HepG2 (cell line): Measurements from ENCODE around the gene ZNF503. TPM values are rescaled to one million over a fixed set of nuclear protein-coding genes. Genes with fewer than 3 reads are reported as not detected.
A peak's percentile ranks its signal among the peaks of the same experiment; 100 is the strongest.

ENCODE experiments used
- ARID2 ChIP-seq: sonication (generic); formaldehyde crosslinking; IDR thresholded peaks from 2 replicates; pipeline ENCODE4 v1.8.1; 2022; ENCODE audit warnings: mild to moderate bottlenecking, missing genetic modification reagents, borderline replicate concordance
- BATF2 ChIP-seq: sonication (generic); formaldehyde crosslinking; IDR thresholded peaks from 2 replicates; pipeline ENCODE4 v1.8.0; 2022; ENCODE audit warnings: mild to moderate bottlenecking, missing genetic modification reagents, moderate library complexity
- CEBPG ChIP-seq: IDR thresholded peaks from 2 replicates; pipeline ENCODE4 v1.6.1; 2016
- EP300 ChIP-seq, 3 experiments: sonication (generic) in 1 of 3; formaldehyde crosslinking in 1 of 3; IDR thresholded peaks; 2 replicates each; pipeline versions ENCODE4 v1.5.1 to v1.6.1; 2011 to 2020; ENCODE audit warnings: low read depth in 2 of 3, low read length in 2 of 3, borderline replicate concordance in 1 of 3, improper control_type of control experiment in 1 of 3, mild to moderate bottlenecking in 1 of 3, missing genetic modification reagents in 1 of 3, moderate library complexity in 1 of 3
- FOXJ3 ChIP-seq: sonication (generic); formaldehyde crosslinking; IDR thresholded peaks from 2 replicates; pipeline ENCODE4 v1.4.0; 2020; ENCODE audit warnings: missing genetic modification reagents, mild to moderate bottlenecking, borderline replicate concordance
- HDAC1 ChIP-seq: sonication (generic); formaldehyde crosslinking; IDR thresholded peaks from 2 replicates; pipeline ENCODE4 v1.5.1; 2020; ENCODE audit warnings: mild to moderate bottlenecking, missing genetic modification reagents
- HES4 ChIP-seq: sonication (generic); formaldehyde crosslinking; IDR thresholded peaks from 2 replicates; pipeline ENCODE4 v1.9.0; 2021; ENCODE audit warnings: mild to moderate bottlenecking, missing genetic modification reagents, borderline replicate concordance
- HNF4A ChIP-seq: sonication (generic); formaldehyde crosslinking; IDR thresholded peaks from 2 replicates; pipeline ENCODE4 v1.4.0; 2020; ENCODE audit warnings: missing genetic modification reagents
- IRF9 ChIP-seq: sonication (generic); formaldehyde crosslinking; IDR thresholded peaks from 2 replicates; pipeline ENCODE4 v1.8.0; 2022; ENCODE audit warnings: missing genetic modification reagents, mild to moderate bottlenecking, borderline replicate concordance
- JDP2 ChIP-seq: sonication (generic); formaldehyde crosslinking; IDR thresholded peaks from 2 replicates; pipeline ENCODE4 v1.8.1; 2022; ENCODE audit warnings: missing genetic modification reagents, borderline replicate concordance
- MAF1 ChIP-seq: sonication (generic); formaldehyde crosslinking; IDR thresholded peaks from 2 replicates; pipeline ENCODE4 v1.5.0; 2020; ENCODE audit warnings: missing genetic modification reagents, borderline replicate concordance
- MATR3 ChIP-seq: sonication (generic); formaldehyde crosslinking; IDR thresholded peaks from 2 replicates; pipeline ENCODE4 v1.4.0; 2020; ENCODE audit warnings: missing genetic modification reagents
- MIER2 ChIP-seq: IDR thresholded peaks from 2 replicates; pipeline ENCODE4 v1.6.1; 2016; ENCODE audit warnings: missing biosample characterization, missing genetic modification reagents
- MLLT10 ChIP-seq: sonication (generic); formaldehyde crosslinking; IDR thresholded peaks from 2 replicates; pipeline ENCODE4 v1.4.0; 2020; ENCODE audit warnings: missing genetic modification reagents
- NKX3-1 ChIP-seq: sonication (generic); formaldehyde crosslinking; IDR thresholded peaks from 2 replicates; pipeline ENCODE4 v1.5.0; 2020; ENCODE audit warnings: missing genetic modification reagents
- NR0B2 ChIP-seq: sonication (generic); formaldehyde crosslinking; IDR thresholded peaks from 2 replicates; pipeline ENCODE4 v1.4.0; 2020; ENCODE audit warnings: mild to moderate bottlenecking, missing genetic modification reagents
- PCBP1 ChIP-seq: fragments of 200-400 bp; formaldehyde crosslinking; IDR thresholded peaks from 2 replicates; pipeline ENCODE4 v1.6.1; 2017; ENCODE audit warnings: mild to moderate bottlenecking, low read depth, low read length, borderline replicate concordance
- RFXAP ChIP-seq: sonication (generic); formaldehyde crosslinking; IDR thresholded peaks from 2 replicates; pipeline ENCODE4 v1.4.0; 2020; ENCODE audit warnings: missing genetic modification reagents, borderline replicate concordance
- SCMH1 ChIP-seq: sonication (generic); formaldehyde crosslinking; IDR thresholded peaks from 2 replicates; pipeline ENCODE4 v1.9.0; 2021; ENCODE audit warnings: missing genetic modification reagents, mild to moderate bottlenecking, borderline replicate concordance
- SKI ChIP-seq: fragments of 450-650 bp; IDR thresholded peaks from one replicate; pipeline ENCODE4 v1.6.1; 2018; ENCODE audit warnings: mild to moderate bottlenecking; ENCODE audit not compliant: partially characterized antibody
- ZFP36L2 ChIP-seq: sonication (generic); formaldehyde crosslinking; IDR thresholded peaks from 2 replicates; pipeline ENCODE4 v1.4.0; 2020; ENCODE audit warnings: missing genetic modification reagents
- ZNF205 ChIP-seq: IDR thresholded peaks from 2 replicates; pipeline ENCODE4 v1.6.1; 2018; ENCODE audit warnings: missing biosample characterization, missing genetic modification reagents
- ZNF232 ChIP-seq: sonication (generic); formaldehyde crosslinking; IDR thresholded peaks from 2 replicates; pipeline ENCODE4 v1.4.0; 2020; ENCODE audit warnings: missing genetic modification reagents, borderline replicate concordance
- ZNF589 ChIP-seq: sonication (generic); formaldehyde crosslinking; conservative IDR thresholded peaks from 2 replicates; pipeline ENCODE4 v1.8.0; 2022; ENCODE audit warnings: mild to moderate bottlenecking, moderate library complexity, missing genetic modification reagents
- ZNF607 ChIP-seq: sonication (generic); formaldehyde crosslinking; IDR thresholded peaks from 2 replicates; pipeline ENCODE4 v1.5.1; 2020; ENCODE audit warnings: missing genetic modification reagents, mild to moderate bottlenecking, borderline replicate concordance
- ZNF619 ChIP-seq: sonication (generic); formaldehyde crosslinking; IDR thresholded peaks from 2 replicates; pipeline ENCODE4 v1.4.0; 2020; ENCODE audit warnings: mild to moderate bottlenecking, missing genetic modification reagents
- ZNF740 ChIP-seq: sonication (generic); formaldehyde crosslinking; IDR thresholded peaks from 2 replicates; pipeline ENCODE4 v1.4.0; 2020; ENCODE audit warnings: missing genetic modification reagents
- ZSCAN30 ChIP-seq: sonication (generic); formaldehyde crosslinking; IDR thresholded peaks from 2 replicates; pipeline ENCODE4 v1.5.0; 2020; ENCODE audit warnings: mild to moderate bottlenecking, missing genetic modification reagents
- polyA plus RNA-seq, 8 experiments: library from polyadenylated mRNA; depleted of rRNA in 3 of 8; stranded (reverse) in 7 of 8; unstranded in 1 of 8; fragments of >200 nt; fragmentation: Illumina TruSeq in 4 of 8; extraction: Trizol in 4 of 8; gene quantifications; 2 replicates each; pipeline versions ENCODE4 v1.2.1 to v1.2.3, GENCODE V29; 2011 to 2016; ENCODE audit warnings: low read depth in 4 of 8, missing spikeins in 1 of 8, mixed read lengths in 1 of 8; ENCODE audit not compliant: insufficient read depth in 1 of 8
- total RNA-seq, 5 experiments: library from RNA; depleted of rRNA; stranded (reverse); fragments of >200 nt; fragmentation: Illumina TruSeq; extraction: Trizol; gene quantifications; 2 replicates each; pipeline ENCODE4 v1.2.3, GENCODE V29; 2016; ENCODE audit warnings: low read depth in 1 of 5

Gene ZNF503
- total and polyA plus RNA-seq, 2 of the 13 experiments (the other 11 are each of a cell fraction or from before 2014, with no cell fraction given), result 2.7 to 8.3 TPM

GRCh38 chr10:75404815-75405597 is 3.4 kb upstream of the ZNF503 start (continued):
- TF ChIP-seq IRF9 (CRISPR knock-in tag), result no peak
- peak; percentile 82; the same call in 1 of the 2 replicates for TF ChIP-seq ZNF232 (CRISPR knock-in tag)
- peak; percentile 80; the same call in 1 of the 2 replicates for TF ChIP-seq MAF1 (CRISPR knock-in tag)
- TF ChIP-seq SKI, result peak; percentile 8
- no peak for TF ChIP-seq PCBP1
- peak; percentile 44; the same call in 1 of the 2 replicates for TF ChIP-seq JDP2
- TF ChIP-seq NKX3-1 (CRISPR knock-in tag), result peak; percentile 76; the same call in 1 of the 2 replicates
- peak; percentile 39; the same call in 1 of the 2 replicates for TF ChIP-seq HES4 (CRISPR knock-in tag)
- 0 out of 2 replicates have a peak, but pooled peaks have one; percentile 41 for TF ChIP-seq MLLT10
- TF ChIP-seq NR0B2, result peak; percentile 16; the same call in 1 of the 2 replicates
- TF ChIP-seq ZSCAN30 (CRISPR knock-in tag), result peak; percentile 58; the same call in 1 of the 2 replicates
- TF ChIP-seq FOXJ3 (CRISPR knock-in tag), result 0 out of 2 replicates have a peak, but pooled peaks have one; percentile 52
- no peak for TF ChIP-seq CEBPG
- TF ChIP-seq ZNF589 (CRISPR knock-in tag), result no peak
- TF ChIP-seq ZFP36L2 (CRISPR knock-in tag), result no peak; the same call in 1 of the 2 replicates
- peak; percentile 72 for TF ChIP-seq HDAC1 (CRISPR knock-in tag)
- TF ChIP-seq MATR3, result no peak
- peak; percentile 68; the same call in 1 of the 2 replicates for TF ChIP-seq ZNF205 (CRISPR knock-in tag)
- no peak; the same call in 1 of the 2 replicates for TF ChIP-seq ZNF619 (CRISPR knock-in tag)
- 0 out of 2 replicates have a peak, but pooled peaks have one; percentile 51 for TF ChIP-seq ZNF740 (CRISPR knock-in tag)
- peak; percentile 42; the same call in 1 of the 2 replicates for TF ChIP-seq RFXAP (CRISPR knock-in tag)
- TF ChIP-seq HNF4A (CRISPR knock-in tag), result peak; percentile 68; the same call in 1 of the 2 replicates
- peak; percentile 55 to 90; a peak in 3 of 4 replicates for TF ChIP-seq EP300 (IDR thresholded peaks at IDR 0.05; ENCODE audit: low read depth in 2 of 2, low read length in 2 of 2)
- TF ChIP-seq EP300 (CRISPR knock-in tag; IDR thresholded peaks at IDR 0.05; ENCODE audit: borderline replicate concordance), result peak; percentile 88
- TF ChIP-seq ARID2 (CRISPR knock-in tag), result no peak
- no peak for TF ChIP-seq ZNF607
- no peak for TF ChIP-seq SCMH1 (CRISPR knock-in tag)
- no peak for TF ChIP-seq MIER2 (CRISPR knock-in tag)
- no peak for TF ChIP-seq BATF2 (CRISPR knock-in tag)
